Glutamatergic neuron (in vitro differentiated cells): Measurements from ENCODE around the gene TEX19. TPM values are rescaled to one million over a fixed set of nuclear protein-coding genes. Genes with fewer than 3 reads are reported as not detected.

Source experiments
- DNase-seq: peaks from one replicate; pipeline ENCODE4 v3.0.0; 2022
- H3K27ac Mint-ChIP-seq: one replicate; pipeline ENCODE4 v1.8.0; 2020; ENCODE audit warnings: mild to moderate bottlenecking, mixed read lengths, inconsistent platforms; ENCODE audit not compliant: unreplicated experiment
- H3K27me3 Mint-ChIP-seq: one replicate; pipeline ENCODE4 v1.8.0; 2020; ENCODE audit warnings: mild to moderate bottlenecking, moderate library complexity, mixed read lengths, inconsistent platforms; ENCODE audit not compliant: unreplicated experiment
- H3K36me3 Mint-ChIP-seq: one replicate; pipeline ENCODE4 v1.8.0; 2020; ENCODE audit warnings: mild to moderate bottlenecking, mixed read lengths, inconsistent platforms; ENCODE audit not compliant: unreplicated experiment
- H3K4me1 Mint-ChIP-seq: one replicate; pipeline ENCODE4 v1.8.0; 2020; ENCODE audit warnings: mild to moderate bottlenecking, low read depth, mixed read lengths, inconsistent platforms; ENCODE audit not compliant: unreplicated experiment
- H3K4me3 Mint-ChIP-seq: one replicate; pipeline ENCODE4 v1.8.0; 2020; ENCODE audit warnings: mild to moderate bottlenecking, mixed read lengths, inconsistent platforms; ENCODE audit not compliant: unreplicated experiment
- H3K9me3 Mint-ChIP-seq: one replicate; pipeline ENCODE4 v1.8.0; 2020; ENCODE audit warnings: mild to moderate bottlenecking, moderate library complexity, mixed read lengths, inconsistent platforms; ENCODE audit not compliant: unreplicated experiment
- CTCF ChIP-seq: fragments of 200-600 bp; sonication (generic); IDR thresholded peaks from one replicate; pipeline ENCODE4 v1.5.0; 2021; ENCODE audit not compliant: partially characterized antibody, unreplicated experiment
- total RNA-seq: library from RNA; stranded (reverse); fragmentation: NEBNext Ultra II Directional; extraction: Animal tissue kit (Norgen Biotek cat#: 25700); gene quantifications from one replicate; pipeline ENCODE4 v1.2.1, GENCODE V29; 2021; ENCODE audit not compliant: unreplicated experiment

Gene TEX19
- total RNA-seq, 1 donor from 2014 or later = not detected

- Mint-ChIP-seq H3K27me3 (peaks cover 5% of the 10 kb centered on the region), H3K4me3 (no peak overlapping the region), H3K9me3 (peaks cover 11% of the 10 kb centered on the region), H3K4me1 (peaks cover 27% of the 10 kb centered on the region), H3K27ac (peak overlapping the region; percentile 38), H3K36me3 (peaks cover 4% of the 10 kb centered on the region)
- no peak for DNase-seq
- no peak for TF ChIP-seq CTCF
Measured at GRCh38 chr17:82396601-82397435, 37.8 kb downstream of the TEX19 start.

GRCh38 chr17:82397449-82398335 lies 38.6 kb downstream of the TEX19 start:
- H3K9me3 Mint-ChIP-seq = peaks cover 8% of the 10 kb centered on the region
- peaks cover 4% of the 10 kb centered on the region for H3K36me3 Mint-ChIP-seq
- H3K27ac Mint-ChIP-seq = no peak overlapping the region
- DNase-seq = peak; percentile 23
- peaks cover 24% of the 10 kb centered on the region for H3K4me1 Mint-ChIP-seq
- TF ChIP-seq CTCF = no peak
- no peak overlapping the region for H3K4me3 Mint-ChIP-seq
- peaks cover 5% of the 10 kb centered on the region for H3K27me3 Mint-ChIP-seq

- Mint-ChIP-seq H3K27ac (peak overlapping the region; percentile 97), H3K9me3 (peaks cover 8% of the 10 kb centered on the region), H3K4me3 (no peak overlapping the region), H3K4me1 (peaks cover 18% of the 10 kb centered on the region), H3K36me3 (peaks cover 4% of the 10 kb centered on the region), H3K27me3 (peaks cover 5% of the 10 kb centered on the region)
- DNase-seq = peak; percentile 38
- TF ChIP-seq CTCF = no peak
Measured at GRCh38 chr17:82399041-82399441, 40.0 kb downstream of the TEX19 start.

GRCh38 chr17:82399601-82400101 lies 40.6 kb downstream of the TEX19 start:
- no peak for TF ChIP-seq CTCF
- H3K4me3 Mint-ChIP-seq = peak overlapping the region; percentile 57
- peak overlapping the region; percentile 97 for H3K27ac Mint-ChIP-seq
- peaks cover 18% of the 10 kb centered on the region for H3K4me1 Mint-ChIP-seq
- H3K27me3 Mint-ChIP-seq = peaks cover 5% of the 10 kb centered on the region
- peak; percentile 69 for DNase-seq
- peaks cover 8% of the 10 kb centered on the region for H3K9me3 Mint-ChIP-seq
- H3K36me3 Mint-ChIP-seq = peaks cover 4% of the 10 kb centered on the region
